Activated T-helper 2 cell treated with anti-CD3 and anti-CD28 coated beads, Interferon-gamma antibody, Interleukin-2, Interleukin-4, amounts not matched to agents 10 μg/mL and 5 μg/mL and 100 μg/mL, durations not matched to agents 14 hours and 24 hours and 36 hours (primary cell): ENCODE measurements around the gene PDE4D. TPM values are rescaled to one million over a fixed set of nuclear protein-coding genes. Genes with fewer than 3 reads are reported as not detected.
"Not testable (repeated sequence)": the region's sequence is repeated elsewhere in the genome, so short reads cannot be mapped to it uniquely, and the experiment has no call there.

ENCODE experiments used
- DNase-seq: peaks from one replicate; pipeline ENCODE4 v3.0.0; 2021; ENCODE audit warnings: low spot score
- H3K27ac Mint-ChIP-seq: one replicate; pipeline ENCODE4 v1.8.0; 2021; ENCODE audit warnings: mixed read lengths
- H3K27me3 Mint-ChIP-seq: one replicate; pipeline ENCODE4 v1.8.0; 2021; ENCODE audit warnings: low read depth, mixed read lengths
- H3K36me3 Mint-ChIP-seq: one replicate; pipeline ENCODE4 v1.8.0; 2021; ENCODE audit warnings: low read depth, mixed read lengths
- H3K4me1 Mint-ChIP-seq: one replicate; pipeline ENCODE4 v1.8.0; 2021; ENCODE audit warnings: low read depth, mixed read lengths
- H3K4me3 Mint-ChIP-seq: one replicate; pipeline ENCODE4 v1.8.0; 2021; ENCODE audit warnings: low read depth, mild to moderate bottlenecking, moderate library complexity, mixed read lengths
- H3K9me3 Mint-ChIP-seq: one replicate; pipeline ENCODE4 v1.8.0; 2021; ENCODE audit warnings: mixed read lengths
- intact Hi-C: fragments of 100-400 bp; cut with micrococcal nuclease; formaldehyde crosslinking; loops from one replicate; pipeline ENCODE4 v1.15.1; 2023
- total RNA-seq: library from RNA; stranded (reverse); gene quantifications from 2 replicates; pipeline ENCODE4 v1.2.3, GENCODE V29; 2022

Gene PDE4D
- total RNA-seq, 1 donor from 2014 or later: 102 TPM

GRCh38 chr5:59394956-59395355 is 498.6 kb downstream of the PDE4D start:
- intact Hi-C loops, H3K4me1 Mint-ChIP-seq, H3K27me3 Mint-ChIP-seq, H3K36me3 Mint-ChIP-seq, H3K27ac Mint-ChIP-seq, H3K9me3 Mint-ChIP-seq, DNase-seq, H3K4me3 Mint-ChIP-seq: not testable (repeated sequence)

- peaks cover 5% of the 10 kb centered on the region for H3K27me3 Mint-ChIP-seq
These were observed 499.7 kb downstream of the PDE4D start for GRCh38 chr5:59393585-59394420.

GRCh38 chr5:59391576-59391975 is 501.9 kb downstream of the PDE4D start:
- no peaks in the 10 kb centered on the region for H3K9me3 Mint-ChIP-seq
- no peak for DNase-seq
- H3K36me3 Mint-ChIP-seq: no peaks in the 10 kb centered on the region
- no peak overlapping the region for H3K4me3 Mint-ChIP-seq
- peaks cover 9% of the 10 kb centered on the region for H3K27me3 Mint-ChIP-seq
- no peaks in the 10 kb centered on the region for H3K4me1 Mint-ChIP-seq
- intact Hi-C loops: loop anchor here (2.0 kb wide), 2 partner anchors 105 to 281 kb away; no protein-coding TSS in a partner anchor
- H3K27ac Mint-ChIP-seq: no peak overlapping the region

More at GRCh38 chr5:59393585-59394420, 499.7 kb downstream of the PDE4D start:
- Mint-ChIP-seq H3K27ac (no peak overlapping the region), H3K4me1 (no peaks in the 10 kb centered on the region), H3K36me3 (no peaks in the 10 kb centered on the region), H3K9me3 (no peaks in the 10 kb centered on the region), H3K4me3 (no peak overlapping the region)
- no peak for DNase-seq
- intact Hi-C loops: no loop called here

GRCh38 chr5:59390989-59391388 is 502.5 kb downstream of the PDE4D start:
- H3K4me3 Mint-ChIP-seq: no peak overlapping the region
- peaks cover 12% of the 10 kb centered on the region for H3K27me3 Mint-ChIP-seq
- H3K4me1 Mint-ChIP-seq: no peaks in the 10 kb centered on the region
- intact Hi-C loops: loop anchor here (1.0 to 2.0 kb wide), 3 partner anchors 106 to 409 kb away; no protein-coding TSS in a partner anchor
- H3K36me3 Mint-ChIP-seq: no peaks in the 10 kb centered on the region
- no peak for DNase-seq
- H3K9me3 Mint-ChIP-seq: no peaks in the 10 kb centered on the region
- H3K27ac Mint-ChIP-seq: no peak overlapping the region

GRCh38 chr5:59390074-59390659 is 503.4 kb downstream of the PDE4D start:
- no peak for DNase-seq

GRCh38 chr5:59387127-59387526 is 506.4 kb downstream of the PDE4D start:
- Mint-ChIP-seq H3K9me3 (no peaks in the 10 kb centered on the region), H3K36me3 (no peaks in the 10 kb centered on the region), H3K4me3 (no peak overlapping the region), H3K4me1 (no peaks in the 10 kb centered on the region), H3K27me3 (peaks cover 17% of the 10 kb centered on the region), H3K27ac (no peak overlapping the region)
- DNase-seq: no peak
- intact Hi-C loops: loop anchor here (10.0 kb wide), 1 partner anchor 352 kb away; no protein-coding TSS in a partner anchor

More at GRCh38 chr5:59390074-59390659, 503.4 kb downstream of the PDE4D start:
- H3K4me1 Mint-ChIP-seq: no peaks in the 10 kb centered on the region
- no peaks in the 10 kb centered on the region for H3K9me3 Mint-ChIP-seq
- H3K36me3 Mint-ChIP-seq: no peaks in the 10 kb centered on the region
- intact Hi-C loops: loop anchor here (1.0 to 2.0 kb wide), 3 partner anchors 107 to 410 kb away; no protein-coding TSS in a partner anchor
- no peak overlapping the region for H3K4me3 Mint-ChIP-seq
- peaks cover 15% of the 10 kb centered on the region for H3K27me3 Mint-ChIP-seq
- no peak overlapping the region for H3K27ac Mint-ChIP-seq

- Mint-ChIP-seq H3K27ac (no peak overlapping the region), H3K9me3 (no peaks in the 10 kb centered on the region), H3K4me3 (no peak overlapping the region), H3K27me3 (peaks cover 18% of the 10 kb centered on the region), H3K4me1 (no peaks in the 10 kb centered on the region), H3K36me3 (no peaks in the 10 kb centered on the region)
- no peak for DNase-seq
- intact Hi-C loops: loop anchor here (10.0 kb wide), 1 partner anchor 351 kb away; no protein-coding TSS in a partner anchor
These were observed 507.8 kb downstream of the PDE4D start for GRCh38 chr5:59385700-59386099.

GRCh38 chr5:59380350-59380951 is 513.1 kb downstream of the PDE4D start:
- H3K27ac Mint-ChIP-seq: no peak overlapping the region

GRCh38 chr5:59374036-59374435 is 519.5 kb downstream of the PDE4D start:
- intact Hi-C loops: not testable (repeated sequence)

More at GRCh38 chr5:59380350-59380951, 513.1 kb downstream of the PDE4D start:
- Mint-ChIP-seq H3K4me1 (peaks cover 5% of the 10 kb centered on the region), H3K27me3 (peaks cover 5% of the 10 kb centered on the region), H3K4me3 (no peak overlapping the region), H3K36me3 (no peaks in the 10 kb centered on the region), H3K9me3 (peaks cover 2% of the 10 kb centered on the region)
- intact Hi-C loops: loop anchor here (1.0 to 10.0 kb wide), 3 partner anchors 192 to 490 kb away; no protein-coding TSS in a partner anchor
- no peak for DNase-seq

GRCh38 chr5:59371525-59372127 is 521.9 kb downstream of the PDE4D start:
- Mint-ChIP-seq H3K4me3 (no peak overlapping the region), H3K27me3 (peaks cover 8% of the 10 kb centered on the region)
- intact Hi-C loops: no loop called here

More at GRCh38 chr5:59374036-59374435, 519.5 kb downstream of the PDE4D start:
- H3K4me1 Mint-ChIP-seq, H3K4me3 Mint-ChIP-seq, DNase-seq, H3K27ac Mint-ChIP-seq, H3K36me3 Mint-ChIP-seq, H3K27me3 Mint-ChIP-seq: not testable (repeated sequence)
- H3K9me3 Mint-ChIP-seq: peaks cover 32% of the 10 kb centered on the region

GRCh38 chr5:59368951-59369350 is 524.6 kb downstream of the PDE4D start:
- H3K4me1 Mint-ChIP-seq: peaks cover 3% of the 10 kb centered on the region
- H3K36me3 Mint-ChIP-seq: no peaks in the 10 kb centered on the region
- H3K4me3 Mint-ChIP-seq: no peak overlapping the region
- peaks cover 6% of the 10 kb centered on the region for H3K27me3 Mint-ChIP-seq
- DNase-seq: no peak
- H3K27ac Mint-ChIP-seq: no peak overlapping the region
- H3K9me3 Mint-ChIP-seq: peaks cover 15% of the 10 kb centered on the region
- intact Hi-C loops: no loop called here

More at GRCh38 chr5:59371525-59372127, 521.9 kb downstream of the PDE4D start:
- no peak overlapping the region for H3K27ac Mint-ChIP-seq
- DNase-seq: no peak
- peaks cover 3% of the 10 kb centered on the region for H3K4me1 Mint-ChIP-seq
- H3K9me3 Mint-ChIP-seq: peaks cover 32% of the 10 kb centered on the region
- no peaks in the 10 kb centered on the region for H3K36me3 Mint-ChIP-seq

- Mint-ChIP-seq H3K36me3 (no peaks in the 10 kb centered on the region), H3K27ac (no peak overlapping the region), H3K4me3 (no peak overlapping the region), H3K27me3 (peaks cover 10% of the 10 kb centered on the region), H3K9me3 (peaks cover 4% of the 10 kb centered on the region), H3K4me1 (peaks cover 3% of the 10 kb centered on the region)
- intact Hi-C loops: loop anchor here (1.0 to 2.0 kb wide), 3 partner anchors 149 to 481 kb away; no protein-coding TSS in a partner anchor
- peak; percentile 22 for DNase-seq
These were observed 525.6 kb downstream of the PDE4D start for GRCh38 chr5:59367791-59368394.
